ENCODE data around the gene CHAF1A.
A peak's percentile ranks its signal among the peaks of the same experiment; 100 is the strongest.

CHAF1A gene

GRCh38 chr19:4442819-4443146, 40.3 kb downstream of the CHAF1A start:
- DNase-seq, result no peak

- DNase-seq, result no peak
Measured at GRCh38 chr19:4443188-4443587, 40.7 kb downstream of the CHAF1A start.

- DNase-seq, result no peak
Measured at GRCh38 chr19:4443966-4444764, 41.7 kb downstream of the CHAF1A start.

GRCh38 chr19:4444765-4445741, 42.6 kb downstream of the CHAF1A start:
- DNase-seq, result no peak

GRCh38 chr19:4445963-4446703, 43.7 kb downstream of the CHAF1A start:
- DNase-seq, result no peak

- DNase-seq, result no peak
Measured at GRCh38 chr19:4446704-4447200, 44.3 kb downstream of the CHAF1A start.

- no peak for DNase-seq
Measured at GRCh38 chr19:4447327-4448146, 45.1 kb downstream of the CHAF1A start.

- no peak for DNase-seq
Measured at GRCh38 chr19:4448147-4448985, 45.9 kb downstream of the CHAF1A start.

GRCh38 chr19:4449022-4449638, 46.7 kb downstream of the CHAF1A start:
- no peak for DNase-seq

GRCh38 chr19:4449639-4450028, 47.2 kb downstream of the CHAF1A start:
- no peak for DNase-seq

GRCh38 chr19:4452230-4452990, 50.0 kb downstream of the CHAF1A start:
- DNase-seq, result no peak

GRCh38 chr19:4453232-4454179, 51.1 kb downstream of the CHAF1A start:
- DNase-seq, result no peak

- no peak for DNase-seq
Measured at GRCh38 chr19:4454747-4455718, 52.6 kb downstream of the CHAF1A start.

- DNase-seq, result no peak
Measured at GRCh38 chr19:4455719-4456475, 53.5 kb downstream of the CHAF1A start.

- DNase-seq, result peak in 1 of 2 donors; percentile 65
Measured at GRCh38 chr19:4456476-4456842, 54.0 kb downstream of the CHAF1A start.

- peak in 1 of 2 donors; percentile 39 for DNase-seq
Measured at GRCh38 chr19:4456843-4457653, 54.6 kb downstream of the CHAF1A start.

All from bone marrow (tissue), 2 donors.